CD4-positive, alpha-beta memory T cell (primary cell): ENCODE measurements around the gene ARHGEF4. TPM values are rescaled to one million over a fixed set of nuclear protein-coding genes. Genes with fewer than 3 reads are reported as not detected.

Experiments
- CTCF ChIA-PET: fragments of 350-600 bp; sonication (Branson Sonifier 250); formaldehyde crosslinking; loops from one replicate; lab custom pipeline; 2021; ENCODE audit warnings: inconsistent platforms; ENCODE audit not compliant: partially characterized antibody; lab: Charles Lee
- POLR2A ChIA-PET: fragments of 350-600 bp; sonication (Branson Sonifier 250); formaldehyde crosslinking; loops from one replicate; lab custom pipeline; 2021; ENCODE audit not compliant: partially characterized antibody; lab: Charles Lee
- DNase-seq, 5 donors: peaks; one replicate each; pipeline versions ENCODE4 v3.0.0 to v3.0.0-alpha.2; 2020 to 2022; ENCODE audit warnings: mixed read lengths in 1 of 5
- H3K27ac ChIP-seq: one replicate; pipeline ENCODE4 v1.7.0; 2013; ENCODE audit warnings: low read depth, low read length
- H3K27me3 ChIP-seq: 2 replicates; pipeline ENCODE4 v1.7.0; 2013; ENCODE audit warnings: mild to moderate bottlenecking, low read length, moderate library complexity; ENCODE audit not compliant: insufficient read depth
- H3K36me3 ChIP-seq: 2 replicates; pipeline ENCODE4 v1.7.0; 2013; ENCODE audit warnings: mild to moderate bottlenecking, low read length, moderate library complexity; ENCODE audit not compliant: insufficient read depth
- H3K4me1 ChIP-seq: 2 replicates; pipeline ENCODE4 v1.7.0; 2013; ENCODE audit warnings: mild to moderate bottlenecking, low read length, moderate library complexity; ENCODE audit not compliant: insufficient read depth
- H3K4me3 ChIP-seq, 2 donors: one replicate each; pipeline ENCODE4 v1.7.0; 2013; ENCODE audit warnings: low read length in 2 of 2, mild to moderate bottlenecking in 1 of 2
- H3K9me3 ChIP-seq, 2 donors: one replicate each; pipeline ENCODE4 v1.7.0; 2013; ENCODE audit warnings: low read length in 2 of 2, control low read depth in 1 of 2; ENCODE audit not compliant: control insufficient read depth in 1 of 2
- H3K27ac Mint-ChIP-seq, 7 donors: one replicate each; pipeline ENCODE4 v1.8.0; 2020 to 2021; ENCODE audit warnings: mixed read lengths in 7 of 7, mild to moderate bottlenecking in 6 of 7, inconsistent platforms in 3 of 7, moderate library complexity in 3 of 7
- H3K27me3 Mint-ChIP-seq, 2 donors: one replicate each; pipeline ENCODE4 v1.8.0; 2020 to 2021; ENCODE audit warnings: mixed read lengths in 2 of 2
- H3K36me3 Mint-ChIP-seq, 2 donors: one replicate each; pipeline ENCODE4 v1.8.0; 2020 to 2021; ENCODE audit warnings: mixed read lengths in 2 of 2, inconsistent platforms in 1 of 2, mild to moderate bottlenecking in 1 of 2
- H3K4me1 Mint-ChIP-seq, 4 donors: one replicate each; pipeline ENCODE4 v1.8.0; 2020 to 2021; ENCODE audit warnings: mixed read lengths in 4 of 4, mild to moderate bottlenecking in 1 of 4
- H3K4me3 Mint-ChIP-seq, 8 donors: one replicate each; pipeline ENCODE4 v1.8.0; 2020 to 2021; ENCODE audit warnings: mixed read lengths in 8 of 8, mild to moderate bottlenecking in 7 of 8, moderate library complexity in 6 of 8, inconsistent platforms in 3 of 8
- H3K9me3 Mint-ChIP-seq, 8 donors: one replicate each; pipeline ENCODE4 v1.8.0; 2020 to 2021; ENCODE audit warnings: mixed read lengths in 8 of 8, mild to moderate bottlenecking in 5 of 8, inconsistent platforms in 3 of 8, moderate library complexity in 1 of 8
- intact Hi-C: fragments of 100-400 bp; cut with micrococcal nuclease; formaldehyde crosslinking; loops from one replicate; pipeline ENCODE4 v1.15.1; 2023
- polyA plus RNA-seq, 2 donors: library from polyadenylated mRNA; unstranded; fragments of 300-500 nt; fragmentation: Illumina TruSeq; gene quantifications; one replicate each; pipeline ENCODE4 v1.2.3, GENCODE V29; 2021
- total RNA-seq, 2 experiments: library from RNA; stranded (reverse); gene quantifications; one replicate each; pipeline ENCODE4 v1.2.3, GENCODE V29; 2021

Gene ARHGEF4
- total and polyA plus RNA-seq, 4 experiments from 2014 or later: 1.4 to 2.6 (median 2.1) TPM

DNA sequence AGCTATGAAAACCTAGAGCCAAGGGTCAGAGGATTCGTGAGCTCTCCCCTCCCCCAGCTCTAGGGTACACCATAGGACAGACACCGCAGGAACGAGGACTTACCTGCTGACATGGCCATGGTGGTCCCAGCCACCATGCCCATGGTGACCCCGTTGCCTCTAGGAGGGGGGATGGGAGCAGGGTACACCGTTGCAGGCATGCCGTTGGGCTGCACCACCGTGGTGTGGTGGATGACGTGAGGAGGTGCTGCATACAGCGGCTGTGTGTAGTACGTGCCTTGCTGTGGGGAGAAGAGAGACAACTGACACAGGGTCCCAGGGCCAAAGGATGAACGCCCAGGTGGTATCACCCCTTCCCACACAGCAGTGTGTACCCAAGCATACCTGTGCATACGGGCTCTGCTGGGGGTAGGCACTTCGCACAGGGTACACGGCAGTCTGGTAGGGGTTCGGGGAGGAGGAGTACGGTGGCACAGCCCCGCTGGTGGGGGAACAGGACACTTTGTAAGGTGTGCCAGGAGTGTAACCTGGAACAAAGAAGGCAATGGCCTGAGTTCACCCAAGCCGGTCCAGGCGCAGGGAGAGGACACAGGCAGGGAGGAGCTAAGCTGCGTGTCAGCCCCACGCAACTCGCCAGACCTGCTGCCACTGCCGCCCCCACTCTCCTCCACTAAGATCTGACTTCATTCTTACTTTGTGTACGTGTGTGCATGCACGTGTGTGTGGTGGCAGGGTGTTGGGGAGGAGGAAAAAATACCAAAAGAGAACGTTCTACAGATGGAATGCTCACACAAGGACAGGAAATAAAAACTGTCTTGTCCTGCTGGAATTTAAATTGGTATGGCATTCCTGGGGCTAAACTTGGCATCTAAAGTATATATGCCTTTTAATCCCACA lies 218.7 kb downstream of the ARHGEF4 start:
- Histone ChIP-seq H3K4me3 (no peak overlapping the region), H3K4me1 (no peaks in the 10 kb centered on the region), H3K27ac (no peak overlapping the region), H3K9me3 (no peaks in the 10 kb centered on the region), H3K36me3 (peaks cover 55% of the 10 kb centered on the region), H3K27me3 (no peaks in the 10 kb centered on the region)
- H3K4me1 Mint-ChIP-seq: peaks cover 13 to 32% (median 23%) of the 10 kb centered on the region in 4 donors
- no peak for DNase-seq
- H3K9me3 Mint-ChIP-seq: peaks cover 0 to 3% (median 0%) of the 10 kb centered on the region in 8 donors
- H3K36me3 Mint-ChIP-seq: peaks cover 59 to 84% of the 10 kb centered on the region in 2 donors
- H3K27me3 Mint-ChIP-seq: no peaks in the 10 kb centered on the region
- ChIA-PET POLR2A (no interaction called here), CTCF (no interaction called here)
- intact Hi-C loops: no loop called here
- H3K27ac Mint-ChIP-seq: peak overlapping the region in 4 of 7 donors; percentile 13 to 82 (median 47)
- no peak overlapping the region for H3K4me3 Mint-ChIP-seq

DNA sequence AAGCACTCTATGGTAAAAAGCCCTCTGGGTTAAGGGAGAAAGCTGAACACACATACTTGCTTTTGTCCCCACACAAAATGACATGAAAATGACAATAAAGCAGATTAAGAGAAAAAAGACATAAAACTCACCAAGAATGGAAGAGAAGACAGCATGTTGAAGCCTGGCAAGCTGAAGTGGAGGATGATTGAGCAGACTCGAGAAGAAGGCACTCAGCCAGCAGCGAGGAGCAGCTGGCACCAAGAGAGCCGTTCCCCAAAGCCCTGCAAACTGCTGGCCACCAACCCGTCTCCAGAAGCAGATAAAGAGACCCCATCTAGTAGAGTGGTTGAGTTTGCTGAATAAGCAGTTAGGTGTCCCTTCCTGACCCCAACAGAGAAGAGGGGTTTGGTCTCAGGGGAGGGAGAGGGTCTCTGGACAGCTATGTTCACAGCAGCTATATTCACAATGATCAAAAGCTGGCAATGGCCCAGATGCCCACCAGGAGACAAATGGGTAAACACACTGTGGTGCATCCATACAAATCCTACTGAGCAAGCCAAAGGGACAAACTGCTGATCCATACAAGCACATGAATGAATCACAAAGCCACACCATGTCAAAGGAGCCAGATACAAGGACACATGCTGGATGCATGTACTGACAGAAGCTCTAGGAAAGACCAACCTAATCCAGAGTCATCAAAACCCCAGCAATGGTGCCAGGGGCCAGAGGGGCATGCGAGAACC lies 219.7 kb downstream of the ARHGEF4 start:
- Mint-ChIP-seq H3K27ac (peak overlapping the region in 4 of 7 donors; percentile 30 to 88 (median 58)), H3K27me3 (no peaks in the 10 kb centered on the region), H3K36me3 (peaks cover 54 to 81% of the 10 kb centered on the region in 2 donors), H3K4me3 (no peak overlapping the region), H3K9me3 (peaks cover 0 to 3% (median 0%) of the 10 kb centered on the region in 8 donors), H3K4me1 (peaks cover 16 to 34% (median 27%) of the 10 kb centered on the region in 4 donors)
- no peaks in the 10 kb centered on the region for H3K27me3 ChIP-seq
- DNase-seq: no peak
- no peaks in the 10 kb centered on the region for H3K4me1 ChIP-seq
- H3K4me3 ChIP-seq: no peak overlapping the region
- no peak overlapping the region for H3K27ac ChIP-seq
- no peaks in the 10 kb centered on the region for H3K9me3 ChIP-seq
- ChIA-PET CTCF (interaction anchor here (1.4 kb wide), 1 partner anchor 15 kb away, joined by 3 read pairs; no protein-coding TSS in a partner anchor), POLR2A (no interaction called here)
- intact Hi-C loops: no loop called here
- peaks cover 46% of the 10 kb centered on the region for H3K36me3 ChIP-seq

DNA sequence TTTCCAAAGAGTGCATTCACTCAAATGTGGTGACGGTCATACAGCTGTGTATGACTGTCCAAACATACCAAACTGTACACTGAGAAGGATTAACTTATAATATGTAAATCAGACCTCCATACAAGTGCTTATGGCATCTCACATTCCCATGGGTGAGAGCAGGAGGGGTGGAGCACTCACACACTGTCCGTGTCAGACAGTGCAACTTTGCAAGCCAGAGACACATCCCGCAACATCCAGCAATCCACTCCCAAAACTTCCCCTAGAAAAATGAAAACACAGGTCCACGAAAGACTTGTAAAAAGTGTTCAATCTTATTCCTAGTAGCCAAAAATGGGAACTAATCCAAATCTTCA lies 220.2 kb downstream of the ARHGEF4 start:
- Mint-ChIP-seq H3K9me3 (peaks cover 0 to 3% (median 0%) of the 10 kb centered on the region in 8 donors), H3K27ac (peak overlapping the region in 2 of 7 donors; percentile 5 to 59), H3K4me3 (no peak overlapping the region), H3K36me3 (peaks cover 51 to 78% of the 10 kb centered on the region in 2 donors), H3K4me1 (peaks cover 13 to 40% (median 28%) of the 10 kb centered on the region in 4 donors), H3K27me3 (no peaks in the 10 kb centered on the region)
- intact Hi-C loops: no loop called here
- no peaks in the 10 kb centered on the region for H3K27me3 ChIP-seq
- ChIA-PET POLR2A (no interaction called here), CTCF (interaction anchor here (1.4 kb wide), 1 partner anchor 16 kb away, joined by 3 read pairs; no protein-coding TSS in a partner anchor)
- H3K9me3 ChIP-seq: no peaks in the 10 kb centered on the region
- H3K4me1 ChIP-seq: no peaks in the 10 kb centered on the region
- no peak overlapping the region for H3K4me3 ChIP-seq
- peaks cover 46% of the 10 kb centered on the region for H3K36me3 ChIP-seq
- no peak for DNase-seq
- no peak overlapping the region for H3K27ac ChIP-seq

DNA sequence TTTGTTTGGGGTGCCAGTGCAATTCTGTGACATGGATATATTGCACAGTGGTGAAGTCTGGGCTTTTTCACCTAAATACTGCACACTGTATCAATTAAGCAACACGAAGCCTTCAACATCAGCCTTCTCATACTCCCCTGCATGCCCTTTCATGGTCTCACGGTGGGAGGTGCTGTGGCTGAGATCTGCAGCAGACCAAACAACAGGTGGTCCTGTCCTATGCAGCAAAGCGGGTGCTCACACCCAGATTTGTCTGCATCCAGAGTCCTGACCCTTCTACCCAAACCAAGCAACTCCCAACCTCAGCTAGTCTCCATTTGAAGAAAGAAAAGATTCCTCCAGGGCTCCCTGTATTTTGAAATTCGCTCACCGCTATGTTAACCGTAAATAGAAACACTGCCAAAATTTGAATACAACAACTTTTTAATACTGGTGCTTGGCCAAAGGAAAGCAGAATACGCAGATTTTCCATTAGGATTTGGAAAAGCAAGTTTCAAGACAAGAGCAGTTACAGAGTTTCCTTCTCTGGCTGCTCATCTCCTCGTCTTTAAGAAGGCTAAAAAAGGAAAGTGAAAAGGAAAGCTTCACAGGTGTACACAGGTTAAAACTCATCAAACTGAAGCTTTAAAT lies 221.6 kb downstream of the ARHGEF4 start:
- Histone ChIP-seq H3K27ac (no peak overlapping the region), H3K9me3 (no peaks in the 10 kb centered on the region), H3K4me3 (no peak overlapping the region), H3K27me3 (no peaks in the 10 kb centered on the region), H3K4me1 (no peaks in the 10 kb centered on the region), H3K36me3 (peaks cover 39% of the 10 kb centered on the region)
- DNase-seq: no peak
- POLR2A ChIA-PET: interaction anchor here (0.8 kb wide), 1 partner anchor 46 kb away, joined by 3 read pairs; the partner anchor contains the start of gene PLEKHB2
- intact Hi-C loops: no loop called here
- Mint-ChIP-seq H3K27me3 (no peaks in the 10 kb centered on the region), H3K27ac (peak overlapping the region in 3 of 7 donors; percentile 5 to 36 (median 13)), H3K4me1 (peaks cover 18 to 49% (median 32%) of the 10 kb centered on the region in 4 donors), H3K4me3 (no peak overlapping the region), H3K36me3 (peaks cover 41 to 73% of the 10 kb centered on the region in 2 donors), H3K9me3 (peaks cover 0 to 3% (median 0%) of the 10 kb centered on the region in 8 donors)
- CTCF ChIA-PET: no interaction called here

DNA sequence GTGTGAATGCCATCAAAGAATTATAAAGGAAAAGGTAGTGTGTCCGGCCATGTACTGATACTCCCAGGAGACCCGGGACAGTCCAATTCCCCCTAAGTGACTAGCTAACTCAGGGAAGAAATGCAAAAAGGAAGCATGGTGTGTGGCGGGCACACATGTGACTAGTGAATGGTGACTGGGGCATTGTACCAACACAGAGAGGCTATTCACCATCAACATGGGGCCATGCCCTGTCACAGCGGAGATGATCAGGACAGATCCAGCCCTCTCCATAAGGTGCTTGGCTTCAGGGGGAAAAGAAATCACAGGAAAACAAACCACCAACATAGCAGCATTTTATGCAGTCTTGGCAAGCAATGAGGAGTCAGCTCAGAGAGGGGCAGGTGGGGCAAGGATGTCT lies 222.2 kb downstream of the ARHGEF4 start:
- Histone ChIP-seq H3K4me3 (no peak overlapping the region), H3K9me3 (no peaks in the 10 kb centered on the region), H3K36me3 (peaks cover 33% of the 10 kb centered on the region), H3K27me3 (no peaks in the 10 kb centered on the region), H3K27ac (no peak overlapping the region), H3K4me1 (no peaks in the 10 kb centered on the region)
- Mint-ChIP-seq H3K27ac (peak overlapping the region in 1 of 7 donors; percentile 39), H3K9me3 (peaks cover 0 to 3% (median 0%) of the 10 kb centered on the region in 8 donors), H3K27me3 (no peaks in the 10 kb centered on the region), H3K4me1 (peaks cover 22 to 51% (median 34%) of the 10 kb centered on the region in 4 donors), H3K36me3 (peaks cover 37 to 72% of the 10 kb centered on the region in 2 donors), H3K4me3 (no peak overlapping the region)
- CTCF ChIA-PET: no interaction called here
- no peak for DNase-seq
- intact Hi-C loops: no loop called here
- POLR2A ChIA-PET: interaction anchor here (0.8 kb wide), 1 partner anchor 46 kb away, joined by 3 read pairs; the partner anchor contains the start of gene PLEKHB2

DNA sequence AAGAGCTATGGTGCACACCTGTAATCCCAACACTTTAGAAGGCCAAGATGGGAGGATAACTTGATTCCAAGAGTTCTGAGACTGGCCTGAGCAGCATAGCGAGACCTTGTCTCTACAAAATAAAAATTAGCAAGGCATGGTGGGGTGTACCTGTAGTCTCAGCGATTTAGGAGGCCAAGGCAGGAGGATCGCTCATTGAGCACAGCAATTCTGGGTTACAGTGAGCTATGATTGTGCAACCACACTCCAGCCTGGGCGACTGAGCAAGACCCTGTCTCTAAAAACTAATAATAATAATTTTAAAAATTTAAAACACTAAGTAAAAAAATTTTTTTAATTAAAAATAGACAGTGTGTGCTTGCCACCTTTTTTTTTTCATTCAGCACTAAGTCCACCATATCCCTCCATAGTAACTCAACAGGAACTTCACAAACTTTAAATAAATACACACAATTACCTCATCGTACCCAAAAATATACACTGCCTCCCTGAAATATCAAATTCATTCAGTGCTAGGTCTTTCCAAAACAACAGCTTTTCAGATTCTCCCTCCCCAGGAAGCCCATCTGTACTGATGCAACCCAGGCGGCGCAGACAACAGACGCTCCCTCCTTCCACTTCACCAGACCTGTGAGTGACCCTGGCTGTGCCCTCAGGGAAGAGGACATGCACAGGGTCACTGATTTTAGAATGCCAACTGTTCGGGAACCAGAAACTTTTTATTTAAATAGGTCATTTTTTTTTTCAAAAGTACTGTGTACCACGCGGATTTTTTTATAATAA lies 227.0 kb downstream of the ARHGEF4 start:
- Mint-ChIP-seq H3K4me1 (peaks cover 27 to 57% (median 32%) of the 10 kb centered on the region in 4 donors), H3K36me3 (peaks cover 38 to 58% of the 10 kb centered on the region in 2 donors), H3K27ac (peak overlapping the region in 4 of 7 donors; percentile 30 to 69 (median 38)), H3K9me3 (no peaks in the 10 kb centered on the region), H3K27me3 (no peaks in the 10 kb centered on the region), H3K4me3 (no peak overlapping the region)
- no peak overlapping the region for H3K4me3 ChIP-seq
- CTCF ChIA-PET: no interaction called here
- no peaks in the 10 kb centered on the region for H3K27me3 ChIP-seq
- H3K27ac ChIP-seq: no peak overlapping the region
- intact Hi-C loops: no loop called here
- POLR2A ChIA-PET: no interaction called here
- no peak for DNase-seq
- peaks cover 26% of the 10 kb centered on the region for H3K36me3 ChIP-seq
- H3K9me3 ChIP-seq: no peaks in the 10 kb centered on the region
- H3K4me1 ChIP-seq: no peaks in the 10 kb centered on the region
